Panc1 (cell line): ENCODE data around the gene CARMIL3. TPM values are rescaled to one million over a fixed set of nuclear protein-coding genes. Genes with fewer than 3 reads are reported as not detected.

ENCODE experiments used
- ATAC-seq: fragments of 200-7000 bp; cut with Tn5 transposase; 2 replicates; pipeline ENCODE4 v1.9.1; 2020; ENCODE audit warnings: mild to moderate bottlenecking, moderate library complexity
- BruUV-seq: library from RNA; stranded (reverse); fragments of 400-500 nt; replicated peaks from 2 replicates; lab custom pipeline; 2021; lab: Mats Ljungman, UMichigan
- CTCF ChIA-PET: fragments of 300-600 bp; sonication (Branson Sonifier 250); formaldehyde crosslinking; loops from one replicate; lab custom pipeline; 2022; ENCODE audit warnings: antibody characterized with exemption; lab: Charles Lee
- POLR2A ChIA-PET: fragments of 300-600 bp; sonication (Branson Sonifier 250); formaldehyde crosslinking; loops from one replicate; lab custom pipeline; 2022; ENCODE audit warnings: antibody characterized with exemption; lab: Charles Lee
- DNase-seq: peaks from one replicate; pipeline ENCODE4 v3.0.0-alpha.2; 2010; ENCODE audit warnings: low read depth, low spot score
- H3K27ac ChIP-seq: 2 replicates; pipeline ENCODE4 v1.5.1; 2011; ENCODE audit warnings: mild to moderate bottlenecking, low read length, inconsistent platforms
- H3K27me3 ChIP-seq: fragments of 200-500 bp; sonication (Bioruptor generic); 2 replicates; pipeline ENCODE4 v1.6.0; 2014; ENCODE audit warnings: low read length, inconsistent platforms; ENCODE audit not compliant: control insufficient read depth, insufficient read depth
- H3K36me3 ChIP-seq: fragments of 200-500 bp; sonication (Bioruptor generic); 2 replicates; pipeline ENCODE4 v1.5.1; 2014; ENCODE audit warnings: inconsistent platforms, mild to moderate bottlenecking, low read length, moderate library complexity; ENCODE audit not compliant: control insufficient read depth, insufficient read depth
- H3K4me1 ChIP-seq: 2 replicates; pipeline ENCODE4 v1.5.1; 2011; ENCODE audit warnings: inconsistent platforms, mild to moderate bottlenecking, low read length, moderate library complexity; ENCODE audit not compliant: control insufficient read depth, insufficient read depth
- H3K4me3 ChIP-seq, 2 experiments: 2 replicates each; pipeline ENCODE4 v1.5.1; 2011 to 2012; ENCODE audit warnings: low read depth in 2 of 2, low read length in 2 of 2, mild to moderate bottlenecking in 2 of 2, inconsistent platforms in 1 of 2, moderate library complexity in 1 of 2
- H3K9me3 ChIP-seq: fragments of 200-500 bp; sonication (Bioruptor generic); 2 replicates; pipeline ENCODE4 v1.5.1; 2014; ENCODE audit warnings: low read depth, mild to moderate bottlenecking, inconsistent platforms, low read length, moderate library complexity; ENCODE audit not compliant: control insufficient read depth, insufficient read depth
- POLR2AphosphoS5 ChIP-seq: IDR thresholded peaks from 2 replicates; pipeline ENCODE4 v1.6.1; 2012; ENCODE audit warnings: mild to moderate bottlenecking, low read depth, low read length, moderate library complexity
- SIN3A ChIP-seq: IDR thresholded peaks from 2 replicates; pipeline ENCODE4 v1.6.1; 2012; ENCODE audit warnings: low read depth, mild to moderate bottlenecking, low read length, moderate library complexity, borderline replicate concordance; ENCODE audit not compliant: insufficient read depth
- TCF7L2 ChIP-seq: IDR thresholded peaks from 2 replicates; pipeline ENCODE4 v1.6.1; 2011; ENCODE audit warnings: mild to moderate bottlenecking, low read depth, low read length, inconsistent platforms
- in situ Hi-C: cut with HindIII; loops from 2 replicates; pipeline ENCODE4 v1.10.0; 2016; ENCODE audit warnings: low sequenced_read_pairs, low pct_unique_long_range_greater_than_20kb
- intact Hi-C: fragments of 100-400 bp; cut with micrococcal nuclease; formaldehyde crosslinking; loops from one replicate; pipeline ENCODE4 v1.10.0; 2022; ENCODE audit not compliant: unreplicated experiment
- total RNA-seq: library from RNA; stranded (reverse); gene quantifications from one replicate; pipeline ENCODE4 v1.2.1, GENCODE V29; 2021; ENCODE audit not compliant: unreplicated experiment
- TF ChIP-seq, protein P1 (sequence below), 2 experiments: IDR thresholded peaks; 2 replicates each; pipeline ENCODE4 v1.6.1; 2011 to 2012; ENCODE audit warnings: low read depth in 2 of 2, control low read depth in 1 of 2, low read length in 1 of 2, mild to moderate bottlenecking in 1 of 2, moderate library complexity in 1 of 2; ENCODE audit not compliant: insufficient read depth in 1 of 2
- TF ChIP-seq, protein P2 (sequence below): fragments of 450-650 bp; IDR thresholded peaks from 2 replicates; pipeline ENCODE4 v1.5.1; 2017; ENCODE audit warnings: mild to moderate bottlenecking

The CARMIL3 gene
- total RNA-seq, 1 experiment from 2014 or later = 0.15 TPM

DNA sequence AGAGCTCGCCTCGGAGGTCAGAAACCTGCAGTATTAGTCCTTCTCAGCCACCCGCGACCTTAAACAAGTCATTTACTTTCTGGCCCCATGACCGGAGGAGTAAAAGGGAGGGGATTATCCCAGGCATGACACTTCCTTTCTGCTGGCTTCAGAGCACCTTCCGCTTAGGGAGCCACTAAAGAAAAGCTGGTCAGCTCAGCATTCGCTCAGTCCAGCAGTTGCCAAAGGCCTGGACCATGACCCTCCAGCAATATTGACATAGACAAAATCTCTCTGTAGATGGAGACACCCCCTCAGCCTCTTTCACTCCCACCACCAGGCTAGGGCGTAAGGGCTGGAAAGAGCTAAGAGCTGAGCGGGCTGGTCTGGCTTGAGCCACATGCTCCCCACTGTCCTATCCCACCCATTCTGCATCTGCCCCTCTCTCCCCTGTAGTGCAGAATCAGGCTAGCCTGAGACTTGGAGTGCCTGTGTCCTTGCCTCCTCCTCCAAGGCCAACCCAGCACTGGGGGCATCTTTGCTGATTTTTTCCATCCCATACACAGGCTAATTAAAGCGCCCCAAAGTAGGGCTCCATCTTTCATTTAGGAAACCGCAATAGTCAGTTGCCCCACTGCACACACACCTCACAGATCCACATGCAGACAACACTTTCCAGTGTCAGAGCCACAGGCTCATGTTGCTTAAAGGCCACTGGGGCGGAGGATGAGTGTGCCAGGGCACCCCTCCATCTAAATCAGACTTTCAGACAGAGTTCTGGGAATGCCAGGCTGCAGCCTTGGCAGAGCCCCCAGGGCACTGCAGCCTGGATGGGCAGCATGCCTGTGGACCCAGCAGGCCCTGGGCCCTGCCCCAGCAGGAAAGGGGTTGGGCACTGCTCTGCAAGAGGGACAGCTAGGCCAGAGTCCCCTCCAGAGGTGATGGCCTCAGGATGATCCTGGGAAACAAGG is 15.6 kb downstream of the CARMIL3 start:
- TF ChIP-seq, protein P1, sequence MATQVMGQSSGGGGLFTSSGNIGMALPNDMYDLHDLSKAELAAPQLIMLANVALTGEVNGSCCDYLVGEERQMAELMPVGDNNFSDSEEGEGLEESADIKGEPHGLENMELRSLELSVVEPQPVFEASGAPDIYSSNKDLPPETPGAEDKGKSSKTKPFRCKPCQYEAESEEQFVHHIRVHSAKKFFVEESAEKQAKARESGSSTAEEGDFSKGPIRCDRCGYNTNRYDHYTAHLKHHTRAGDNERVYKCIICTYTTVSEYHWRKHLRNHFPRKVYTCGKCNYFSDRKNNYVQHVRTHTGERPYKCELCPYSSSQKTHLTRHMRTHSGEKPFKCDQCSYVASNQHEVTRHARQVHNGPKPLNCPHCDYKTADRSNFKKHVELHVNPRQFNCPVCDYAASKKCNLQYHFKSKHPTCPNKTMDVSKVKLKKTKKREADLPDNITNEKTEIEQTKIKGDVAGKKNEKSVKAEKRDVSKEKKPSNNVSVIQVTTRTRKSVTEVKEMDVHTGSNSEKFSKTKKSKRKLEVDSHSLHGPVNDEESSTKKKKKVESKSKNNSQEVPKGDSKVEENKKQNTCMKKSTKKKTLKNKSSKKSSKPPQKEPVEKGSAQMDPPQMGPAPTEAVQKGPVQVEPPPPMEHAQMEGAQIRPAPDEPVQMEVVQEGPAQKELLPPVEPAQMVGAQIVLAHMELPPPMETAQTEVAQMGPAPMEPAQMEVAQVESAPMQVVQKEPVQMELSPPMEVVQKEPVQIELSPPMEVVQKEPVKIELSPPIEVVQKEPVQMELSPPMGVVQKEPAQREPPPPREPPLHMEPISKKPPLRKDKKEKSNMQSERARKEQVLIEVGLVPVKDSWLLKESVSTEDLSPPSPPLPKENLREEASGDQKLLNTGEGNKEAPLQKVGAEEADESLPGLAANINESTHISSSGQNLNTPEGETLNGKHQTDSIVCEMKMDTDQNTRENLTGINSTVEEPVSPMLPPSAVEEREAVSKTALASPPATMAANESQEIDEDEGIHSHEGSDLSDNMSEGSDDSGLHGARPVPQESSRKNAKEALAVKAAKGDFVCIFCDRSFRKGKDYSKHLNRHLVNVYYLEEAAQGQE (IDR thresholded peaks at IDR 0.05; ENCODE audit: insufficient read depth in 1 of 2, low read depth in 2 of 2, low read length in 1 of 2) = no peak
- TF ChIP-seq TCF7L2 (no peak), SIN3A (no peak), POLR2AphosphoS5 (no peak)
- TF ChIP-seq, protein P2, sequence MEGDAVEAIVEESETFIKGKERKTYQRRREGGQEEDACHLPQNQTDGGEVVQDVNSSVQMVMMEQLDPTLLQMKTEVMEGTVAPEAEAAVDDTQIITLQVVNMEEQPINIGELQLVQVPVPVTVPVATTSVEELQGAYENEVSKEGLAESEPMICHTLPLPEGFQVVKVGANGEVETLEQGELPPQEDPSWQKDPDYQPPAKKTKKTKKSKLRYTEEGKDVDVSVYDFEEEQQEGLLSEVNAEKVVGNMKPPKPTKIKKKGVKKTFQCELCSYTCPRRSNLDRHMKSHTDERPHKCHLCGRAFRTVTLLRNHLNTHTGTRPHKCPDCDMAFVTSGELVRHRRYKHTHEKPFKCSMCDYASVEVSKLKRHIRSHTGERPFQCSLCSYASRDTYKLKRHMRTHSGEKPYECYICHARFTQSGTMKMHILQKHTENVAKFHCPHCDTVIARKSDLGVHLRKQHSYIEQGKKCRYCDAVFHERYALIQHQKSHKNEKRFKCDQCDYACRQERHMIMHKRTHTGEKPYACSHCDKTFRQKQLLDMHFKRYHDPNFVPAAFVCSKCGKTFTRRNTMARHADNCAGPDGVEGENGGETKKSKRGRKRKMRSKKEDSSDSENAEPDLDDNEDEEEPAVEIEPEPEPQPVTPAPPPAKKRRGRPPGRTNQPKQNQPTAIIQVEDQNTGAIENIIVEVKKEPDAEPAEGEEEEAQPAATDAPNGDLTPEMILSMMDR = no peak
- DNase-seq = no peak
- Histone ChIP-seq H3K27me3 (no peaks in the 10 kb centered on the region), H3K4me1 (no peaks in the 10 kb centered on the region), H3K27ac (no peak overlapping the region), H3K36me3 (no peaks in the 10 kb centered on the region), H3K4me3 (no peak overlapping the region), H3K9me3 (no peaks in the 10 kb centered on the region)
- intact Hi-C loops (no loop called here), in situ Hi-C loops (no loop called here)
- no TSS peak for BruUV-seq
- ATAC-seq = no peak
- POLR2A ChIA-PET = no interaction called here
- CTCF ChIA-PET = no interaction called here

DNA sequence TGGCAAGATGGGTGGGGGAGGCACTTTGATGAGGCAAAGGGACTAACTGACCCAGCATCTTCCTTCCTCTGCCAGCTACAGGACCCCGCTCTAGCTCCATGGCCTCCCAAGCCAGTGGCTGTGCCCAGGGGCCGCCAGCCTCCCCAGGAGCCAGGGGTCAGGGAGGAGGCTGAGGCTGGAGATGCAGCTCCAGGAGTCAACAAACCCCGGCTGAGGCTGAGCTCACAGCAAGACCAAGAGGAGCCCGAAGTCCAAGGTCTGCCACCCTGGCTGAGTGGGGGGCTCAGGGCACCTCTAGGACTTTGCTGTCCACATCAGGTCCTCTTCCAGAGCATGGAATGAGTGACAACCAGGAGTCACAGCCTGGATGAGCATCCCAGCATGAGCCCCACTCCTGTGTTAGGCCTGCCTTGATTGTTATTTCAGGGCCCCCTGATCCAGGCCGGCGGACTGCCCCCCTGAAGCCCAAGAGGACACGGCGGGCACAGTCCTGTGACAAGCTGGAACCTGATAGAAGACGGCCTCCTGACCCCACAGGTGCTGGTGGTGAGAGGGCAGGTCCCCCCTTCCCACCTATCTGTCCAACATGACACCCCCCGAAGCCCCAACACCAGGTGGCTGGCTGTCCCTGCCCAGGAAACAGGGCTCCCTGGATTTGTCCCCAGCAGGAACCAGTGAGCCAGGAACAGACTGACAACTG is 17.1 kb downstream of the CARMIL3 start:
- Histone ChIP-seq H3K27ac (no peak overlapping the region), H3K36me3 (no peaks in the 10 kb centered on the region), H3K4me3 (no peak overlapping the region), H3K27me3 (no peaks in the 10 kb centered on the region), H3K4me1 (no peaks in the 10 kb centered on the region), H3K9me3 (no peaks in the 10 kb centered on the region)
- ATAC-seq = no peak
- intact Hi-C loops = no loop called here
- ChIA-PET CTCF (interaction anchor here (1.0 kb wide), 1 partner anchor 239 kb away, joined by 3 read pairs; the partner anchor contains the start of gene CIDEB), POLR2A (no interaction called here)
- TF ChIP-seq, protein P1 (IDR thresholded peaks at IDR 0.05; ENCODE audit: insufficient read depth in 1 of 2, low read depth in 2 of 2, low read length in 1 of 2) = no peak
- BruUV-seq = no TSS peak
- in situ Hi-C loops = no loop called here
- DNase-seq = no peak
